ENCODE data around the gene GPR78.

GRCh38 chr4:8595237-8596087, 15.3 kb downstream of the GPR78 start:
- TF ChIP-seq CTCF (IDR thresholded peaks at IDR 0.05; ENCODE audit: insufficient read depth, low read depth, low read length) (no peak), EZH2 (IDR thresholded peaks at IDR 0.05; ENCODE audit: insufficient read depth, low read length) (no peak)
